ENCODE data around the gene DAPP1. TPM values are rescaled to one million over a fixed set of nuclear protein-coding genes. Genes with fewer than 3 reads are reported as not detected.
A peak's percentile ranks its signal among the peaks of the same experiment; 100 is the strongest.
"Not testable (repeated sequence)": the region's sequence is repeated elsewhere in the genome, so short reads cannot be mapped to it uniquely, and the experiment has no call there.

The DAPP1 gene
- 10 to 100 TPM; 37.9 to 39.7 TPM for total RNA-seq

- Mint-ChIP-seq H3K36me3 (peaks cover 31% of the 10 kb centered on the region), H3K27me3 (no peaks in the 10 kb centered on the region), H3K4me3 (peak within 1 kb of the TSS; percentile 94), H3K4me1 (peaks cover 69% of the 10 kb centered on the region), H3K9me3 (peaks cover 2% of the 10 kb centered on the region), H3K27ac (peak within 1 kb of the TSS; percentile 94)
- DNase-seq: peak; percentile 82
These were observed at the start of gene DAPP1 for GRCh38 chr4:99816545-99817308. Gene DAPP1, plus strand, starts transcription at chr4:99816827. Its CDS starts 87 bp downstream, at chr4:99816914.

GRCh38 chr4:99770842-99771241 lies 45.8 kb upstream of the DAPP1 start:
- peaks cover 15% of the 10 kb centered on the region for H3K9me3 Mint-ChIP-seq
- not testable (repeated sequence) for DNase-seq, H3K36me3 Mint-ChIP-seq, H3K4me1 Mint-ChIP-seq, H3K27me3 Mint-ChIP-seq, H3K27ac Mint-ChIP-seq, H3K4me3 Mint-ChIP-seq

GRCh38 chr4:99783940-99784339 lies 32.7 kb upstream of the DAPP1 start:
- Mint-ChIP-seq H3K27me3 (peaks cover 8% of the 10 kb centered on the region), H3K4me1 (no peaks in the 10 kb centered on the region), H3K36me3 (no peaks in the 10 kb centered on the region), H3K27ac (no peak overlapping the region), H3K9me3 (peaks cover 2% of the 10 kb centered on the region), H3K4me3 (no peak overlapping the region)
- no peak for DNase-seq

- Mint-ChIP-seq H3K27me3 (peaks cover 17% of the 10 kb centered on the region), H3K9me3 (peaks cover 2% of the 10 kb centered on the region), H3K27ac (no peak overlapping the region), H3K4me3 (no peak overlapping the region), H3K4me1 (no peaks in the 10 kb centered on the region), H3K36me3 (no peaks in the 10 kb centered on the region)
- no peak for DNase-seq
These were observed 31.8 kb upstream of the DAPP1 start for GRCh38 chr4:99784842-99785241.

GRCh38 chr4:99790796-99791617 lies 25.6 kb upstream of the DAPP1 start:
- no peak overlapping the region for H3K4me3 Mint-ChIP-seq
- no peaks in the 10 kb centered on the region for H3K4me1 Mint-ChIP-seq
- no peak overlapping the region for H3K27ac Mint-ChIP-seq
- H3K9me3 Mint-ChIP-seq: peaks cover 1% of the 10 kb centered on the region
- DNase-seq: no peak
- H3K27me3 Mint-ChIP-seq: peaks cover 38% of the 10 kb centered on the region
- no peaks in the 10 kb centered on the region for H3K36me3 Mint-ChIP-seq

- no peak overlapping the region for H3K27ac Mint-ChIP-seq
- H3K36me3 Mint-ChIP-seq: no peaks in the 10 kb centered on the region
- H3K4me1 Mint-ChIP-seq: no peaks in the 10 kb centered on the region
- peaks cover 1% of the 10 kb centered on the region for H3K9me3 Mint-ChIP-seq
- H3K4me3 Mint-ChIP-seq: no peak overlapping the region
- DNase-seq: no peak
- H3K27me3 Mint-ChIP-seq: peaks cover 41% of the 10 kb centered on the region
These were observed 16.2 kb upstream of the DAPP1 start for GRCh38 chr4:99800332-99801004.

- Mint-ChIP-seq H3K36me3 (no peaks in the 10 kb centered on the region), H3K4me1 (no peaks in the 10 kb centered on the region), H3K9me3 (peaks cover 1% of the 10 kb centered on the region), H3K27me3 (peaks cover 34% of the 10 kb centered on the region), H3K27ac (no peak overlapping the region), H3K4me3 (no peak overlapping the region)
- no peak for DNase-seq
These were observed 15.5 kb upstream of the DAPP1 start for GRCh38 chr4:99801005-99801699.

GRCh38 chr4:99803566-99804101 lies 13.0 kb upstream of the DAPP1 start:
- H3K27me3 Mint-ChIP-seq: peaks cover 18% of the 10 kb centered on the region
- H3K36me3 Mint-ChIP-seq: no peaks in the 10 kb centered on the region
- no peak overlapping the region for H3K4me3 Mint-ChIP-seq
- DNase-seq: no peak
- H3K4me1 Mint-ChIP-seq: no peaks in the 10 kb centered on the region
- H3K9me3 Mint-ChIP-seq: no peaks in the 10 kb centered on the region
- H3K27ac Mint-ChIP-seq: no peak overlapping the region

- H3K4me3 Mint-ChIP-seq: no peak overlapping the region
- no peaks in the 10 kb centered on the region for H3K9me3 Mint-ChIP-seq
- H3K27ac Mint-ChIP-seq: no peak overlapping the region
- no peaks in the 10 kb centered on the region for H3K36me3 Mint-ChIP-seq
- H3K27me3 Mint-ChIP-seq: peaks cover 11% of the 10 kb centered on the region
- DNase-seq: no peak
- H3K4me1 Mint-ChIP-seq: no peaks in the 10 kb centered on the region
These were observed 10.1 kb upstream of the DAPP1 start for GRCh38 chr4:99806545-99806944.

- Mint-ChIP-seq H3K9me3 (no peaks in the 10 kb centered on the region), H3K27me3 (peaks cover 11% of the 10 kb centered on the region), H3K4me1 (peaks cover 4% of the 10 kb centered on the region), H3K4me3 (no peak overlapping the region), H3K27ac (no peak overlapping the region), H3K36me3 (no peaks in the 10 kb centered on the region)
- DNase-seq: no peak
These were observed 9.0 kb upstream of the DAPP1 start for GRCh38 chr4:99807666-99808065.

- Mint-ChIP-seq H3K27me3 (peaks cover 10% of the 10 kb centered on the region), H3K27ac (no peak overlapping the region), H3K4me3 (no peak overlapping the region), H3K36me3 (no peaks in the 10 kb centered on the region), H3K4me1 (peaks cover 9% of the 10 kb centered on the region), H3K9me3 (peaks cover 2% of the 10 kb centered on the region)
- DNase-seq: peak; percentile 69
These were observed 8.3 kb upstream of the DAPP1 start for GRCh38 chr4:99808260-99808857.

GRCh38 chr4:99809326-99809725 lies 7.3 kb upstream of the DAPP1 start:
- Mint-ChIP-seq H3K36me3 (no peaks in the 10 kb centered on the region), H3K27me3 (peaks cover 3% of the 10 kb centered on the region), H3K9me3 (peaks cover 2% of the 10 kb centered on the region), H3K4me1 (peaks cover 14% of the 10 kb centered on the region), H3K27ac (no peak overlapping the region), H3K4me3 (no peak overlapping the region)
- DNase-seq: no peak

GRCh38 chr4:99810536-99810935 lies 6.1 kb upstream of the DAPP1 start:
- no peak for DNase-seq
- H3K27ac Mint-ChIP-seq: no peak overlapping the region
- H3K27me3 Mint-ChIP-seq: no peaks in the 10 kb centered on the region
- H3K9me3 Mint-ChIP-seq: peaks cover 2% of the 10 kb centered on the region
- H3K4me1 Mint-ChIP-seq: peaks cover 22% of the 10 kb centered on the region
- no peaks in the 10 kb centered on the region for H3K36me3 Mint-ChIP-seq
- no peak overlapping the region for H3K4me3 Mint-ChIP-seq

GRCh38 chr4:99811117-99811516 lies 5.5 kb upstream of the DAPP1 start:
- no peaks in the 10 kb centered on the region for H3K36me3 Mint-ChIP-seq
- H3K27me3 Mint-ChIP-seq: no peaks in the 10 kb centered on the region
- peaks cover 27% of the 10 kb centered on the region for H3K4me1 Mint-ChIP-seq
- no peak overlapping the region for H3K27ac Mint-ChIP-seq
- peaks cover 2% of the 10 kb centered on the region for H3K9me3 Mint-ChIP-seq
- H3K4me3 Mint-ChIP-seq: no peak overlapping the region
- DNase-seq: no peak
